Measurements from ENCODE around the gene GKN1.

Gene GKN1

DNA sequence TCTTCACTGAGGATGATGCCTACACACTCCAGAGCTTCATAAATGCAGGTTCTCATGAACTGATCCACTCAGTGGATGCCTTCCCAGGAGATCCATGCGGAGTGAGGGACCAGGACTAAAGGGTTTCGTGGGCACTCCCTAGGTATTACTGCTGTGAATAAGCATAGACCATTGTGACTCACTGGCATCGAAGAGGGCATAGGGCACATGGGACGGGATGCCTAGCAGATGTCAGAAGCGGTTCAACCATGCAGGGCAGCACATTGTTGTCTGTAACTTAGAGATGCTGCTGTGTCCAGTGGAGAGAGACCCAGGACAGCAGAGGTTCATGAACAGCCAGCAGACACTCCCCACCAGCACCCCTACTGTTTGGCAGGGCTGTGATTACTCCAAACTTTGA is 39.0 kb upstream of the GKN1 start:
- DNase-seq (ENCODE audit: insufficient read length, low spot score), result no peak
- FAIRE-seq, result no peak
- TF ChIP-seq, protein P1, sequence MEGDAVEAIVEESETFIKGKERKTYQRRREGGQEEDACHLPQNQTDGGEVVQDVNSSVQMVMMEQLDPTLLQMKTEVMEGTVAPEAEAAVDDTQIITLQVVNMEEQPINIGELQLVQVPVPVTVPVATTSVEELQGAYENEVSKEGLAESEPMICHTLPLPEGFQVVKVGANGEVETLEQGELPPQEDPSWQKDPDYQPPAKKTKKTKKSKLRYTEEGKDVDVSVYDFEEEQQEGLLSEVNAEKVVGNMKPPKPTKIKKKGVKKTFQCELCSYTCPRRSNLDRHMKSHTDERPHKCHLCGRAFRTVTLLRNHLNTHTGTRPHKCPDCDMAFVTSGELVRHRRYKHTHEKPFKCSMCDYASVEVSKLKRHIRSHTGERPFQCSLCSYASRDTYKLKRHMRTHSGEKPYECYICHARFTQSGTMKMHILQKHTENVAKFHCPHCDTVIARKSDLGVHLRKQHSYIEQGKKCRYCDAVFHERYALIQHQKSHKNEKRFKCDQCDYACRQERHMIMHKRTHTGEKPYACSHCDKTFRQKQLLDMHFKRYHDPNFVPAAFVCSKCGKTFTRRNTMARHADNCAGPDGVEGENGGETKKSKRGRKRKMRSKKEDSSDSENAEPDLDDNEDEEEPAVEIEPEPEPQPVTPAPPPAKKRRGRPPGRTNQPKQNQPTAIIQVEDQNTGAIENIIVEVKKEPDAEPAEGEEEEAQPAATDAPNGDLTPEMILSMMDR (IDR thresholded peaks at IDR 0.05; ENCODE audit: insufficient read depth, missing control alignments), result no peak

DNA sequence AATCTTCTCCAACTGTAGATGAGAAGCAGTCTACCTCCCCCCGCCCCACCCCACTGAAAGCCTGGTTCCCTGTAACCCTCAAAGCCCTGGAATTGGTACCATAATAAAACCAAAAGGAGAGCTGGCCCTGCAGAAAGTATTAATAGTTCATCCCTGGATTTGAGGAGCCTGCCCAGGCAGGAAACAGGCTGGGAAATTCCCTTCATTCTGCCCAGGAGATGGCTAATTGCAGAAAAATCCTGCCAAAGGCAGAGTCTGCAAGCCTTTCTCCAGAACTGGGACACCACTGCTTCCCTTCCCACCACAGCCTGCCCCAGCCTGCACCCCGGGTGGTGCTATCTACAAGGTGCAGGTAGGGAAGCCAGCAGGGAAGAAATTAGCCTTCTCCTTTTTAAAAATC is 38.0 kb upstream of the GKN1 start:
- DNase-seq (ENCODE audit: insufficient read length, low spot score) (no peak), FAIRE-seq (no peak)
- TF ChIP-seq, protein P1 (IDR thresholded peaks at IDR 0.05; ENCODE audit: insufficient read depth, missing control alignments), result no peak

DNA sequence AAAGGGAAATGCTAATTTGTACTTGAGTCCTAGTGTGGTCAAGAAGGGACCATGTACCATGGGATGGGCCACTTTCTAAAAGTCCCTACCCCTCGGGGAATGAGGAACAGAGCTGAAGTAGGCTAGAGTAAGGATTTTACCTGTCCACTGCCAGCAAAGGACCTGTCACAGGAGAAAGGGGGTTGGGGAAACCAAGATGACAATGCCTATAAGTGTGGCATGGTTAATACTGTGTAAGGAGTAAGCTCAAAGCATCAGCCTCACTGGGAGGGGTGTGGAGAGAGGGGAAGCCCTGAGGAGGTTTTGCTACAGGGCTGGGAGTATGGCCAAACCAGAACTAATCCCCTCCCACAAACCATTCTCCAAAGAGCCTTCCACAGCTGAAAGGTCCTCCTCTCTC is 37.5 kb upstream of the GKN1 start:
- TF ChIP-seq, protein P1 (IDR thresholded peaks at IDR 0.05; ENCODE audit: insufficient read depth, missing control alignments), result no peak
- FAIRE-seq, result no peak
- no peak for DNase-seq (ENCODE audit: insufficient read length, low spot score)

DNA sequence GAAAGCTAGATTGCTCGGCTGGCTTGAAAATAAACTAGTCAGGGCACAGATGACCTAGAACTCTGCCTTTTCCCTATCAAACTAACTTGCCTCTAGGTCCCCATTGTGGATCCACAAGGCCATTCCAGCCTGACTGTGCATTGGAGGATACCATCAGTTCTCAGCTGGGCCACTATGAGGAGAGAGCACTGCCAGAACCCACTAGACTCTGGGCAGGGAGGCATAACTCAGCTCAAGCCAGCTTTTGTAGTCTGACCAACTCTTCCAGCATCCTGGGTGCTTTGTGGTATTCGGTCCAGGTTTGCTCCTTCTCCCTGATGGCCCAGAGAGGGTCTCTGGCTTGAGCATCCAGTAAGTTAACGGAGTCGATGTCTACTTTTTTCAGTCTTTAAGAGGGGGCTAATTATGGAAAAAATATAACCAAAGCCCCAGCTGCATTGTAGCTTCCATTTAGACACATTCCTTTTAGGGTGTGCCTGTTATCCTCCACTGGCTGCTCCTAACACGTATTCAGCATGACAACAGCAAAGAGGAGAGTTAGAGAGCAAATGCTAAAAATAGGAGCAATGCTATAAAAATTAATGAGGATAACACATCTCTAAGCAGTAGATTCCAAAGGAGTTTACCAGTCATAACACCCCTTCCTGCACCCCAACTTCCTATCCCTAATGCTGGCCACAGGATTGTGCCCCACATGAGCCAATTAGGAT is 36.9 kb upstream of the GKN1 start:
- TF ChIP-seq, protein P1 (IDR thresholded peaks at IDR 0.05; ENCODE audit: insufficient read depth, missing control alignments), result no peak
- DNase-seq (ENCODE audit: insufficient read length, low spot score) (no peak), FAIRE-seq (no peak)

DNA sequence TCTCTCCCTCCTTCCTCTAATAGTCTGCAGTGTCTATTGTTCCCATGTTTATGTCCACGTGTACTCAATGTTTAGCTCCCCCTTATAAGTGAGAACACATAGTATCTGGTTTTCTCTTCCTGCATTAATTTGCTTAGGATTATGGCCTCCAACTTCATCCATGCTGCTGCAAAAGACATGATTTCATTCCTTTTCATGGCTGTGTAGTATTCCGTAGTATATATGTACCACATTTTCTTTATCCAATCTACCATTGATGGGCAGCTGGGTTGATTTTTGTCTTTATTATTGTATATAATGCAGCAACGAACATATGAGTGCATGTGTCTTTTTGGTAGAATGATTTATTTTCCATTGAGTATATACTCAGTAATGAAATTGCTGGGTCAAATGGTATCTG is 35.5 kb upstream of the GKN1 start:
- FAIRE-seq, result no peak

DNA sequence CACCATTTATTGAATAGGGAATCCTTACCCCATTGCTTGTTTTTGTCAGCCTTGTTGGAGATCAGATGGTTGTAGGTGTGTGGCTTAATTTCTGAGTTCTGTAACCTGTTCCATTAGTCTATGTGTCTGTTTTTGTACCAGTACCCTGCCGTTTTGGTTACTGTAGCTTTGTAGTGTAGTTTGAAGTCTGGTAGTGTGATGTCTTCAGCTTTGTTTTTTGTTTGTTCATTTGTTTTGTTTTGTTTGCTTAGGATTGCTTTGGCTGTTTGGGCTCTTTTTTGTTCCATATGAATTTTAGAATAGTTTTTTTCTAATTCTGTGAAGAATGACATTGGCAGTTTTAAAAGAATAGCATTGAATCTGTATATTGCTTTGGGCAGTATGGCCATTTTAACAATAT is 34.5 kb upstream of the GKN1 start:
- TF ChIP-seq, protein P1 (IDR thresholded peaks at IDR 0.05; ENCODE audit: insufficient read depth, missing control alignments), result no peak
- DNase-seq (ENCODE audit: insufficient read length, low spot score) (no peak), FAIRE-seq (no peak)

More for the DNA sequence above, 35.5 kb upstream of the GKN1 start:
- TF ChIP-seq, protein P1 (IDR thresholded peaks at IDR 0.05; ENCODE audit: insufficient read depth, missing control alignments), result no peak
- no peak for DNase-seq (ENCODE audit: insufficient read length, low spot score)

DNA sequence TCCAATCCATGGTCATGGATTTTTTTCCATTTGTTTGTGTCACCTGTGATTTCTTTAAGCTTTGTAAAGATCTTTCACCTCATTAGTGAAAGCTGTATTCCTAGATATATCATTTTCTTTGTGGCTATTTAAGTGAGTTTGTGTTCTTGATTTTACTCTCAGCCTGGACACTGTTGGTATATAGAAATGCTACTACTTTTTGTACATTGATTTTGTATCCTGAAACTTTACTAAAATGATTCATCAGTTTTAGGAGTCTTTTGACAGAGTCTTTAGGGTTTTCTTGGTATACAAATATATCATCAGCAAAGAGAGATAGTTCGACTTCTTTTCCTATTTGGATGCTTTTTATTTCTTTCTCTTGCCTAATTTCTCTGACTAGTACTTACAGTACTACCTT is 34.1 kb upstream of the GKN1 start:
- TF ChIP-seq, protein P1 (IDR thresholded peaks at IDR 0.05; ENCODE audit: insufficient read depth, missing control alignments), result no peak
- FAIRE-seq (no peak), DNase-seq (ENCODE audit: insufficient read length, low spot score) (no peak)

All from D721Med (cell line).